Esophagus muscularis mucosa (tissue), 4 donors: ENCODE measurements around the gene ATG14. TPM values are rescaled to one million over a fixed set of nuclear protein-coding genes. Genes with fewer than 3 reads are reported as not detected.

ENCODE experiments used
- DNase-seq: peaks from one replicate; pipeline ENCODE4 v3.0.0-alpha.2; 2017; ENCODE audit errors: extremely low spot score
- H3K27ac ChIP-seq, 4 donors: fragments of 200-600 bp; sonication (generic); replicated peaks in 1 of 4; 1 replicate in 3 of 4; 2 replicates in 1 of 4; pipeline ENCODE4 v1.5.1; 2016 to 2019; ENCODE audit warnings: mild to moderate bottlenecking in 1 of 4
- H3K27me3 ChIP-seq, 4 donors: fragments of 200-600 bp; sonication (generic); one replicate each; pipeline versions ENCODE4 v1.5.1 to v1.6.0; 2016 to 2019
- H3K36me3 ChIP-seq, 4 donors: fragments of 200-600 bp; sonication (generic); one replicate each; pipeline ENCODE4 v1.5.1; 2016 to 2019
- H3K4me1 ChIP-seq, 4 donors: fragments of 200-600 bp; sonication (generic); one replicate each; pipeline ENCODE4 v1.5.1; 2016 to 2019
- H3K4me3 ChIP-seq, 4 donors: fragments of 200-600 bp; sonication (generic); 1 replicate in 2 of 4; 2 replicates in 2 of 4; pipeline ENCODE4 v1.5.1; 2016 to 2019; ENCODE audit warnings: mild to moderate bottlenecking in 4 of 4, moderate library complexity in 1 of 4
- H3K9me3 ChIP-seq, 4 donors: fragments of 200-600 bp; sonication (generic); 1 replicate in 3 of 4; 2 replicates in 1 of 4; pipeline ENCODE4 v1.5.1; 2016 to 2019
- EP300 ChIP-seq: sonication (generic); formaldehyde crosslinking; IDR thresholded peaks from one replicate; pipeline ENCODE4 v1.6.1; 2017; ENCODE audit warnings: antibody characterized with exemption
- POLR2A ChIP-seq: fragments of 450-650 bp; IDR thresholded peaks from one replicate; pipeline ENCODE4 v1.6.1; 2017; ENCODE audit warnings: antibody characterized with exemption, moderate library complexity, mild to moderate bottlenecking, low read depth
- POLR2AphosphoS5 ChIP-seq, 2 donors: sonication (generic); formaldehyde crosslinking; IDR thresholded peaks; one replicate each; pipeline ENCODE4 v1.6.1; 2017; ENCODE audit warnings: antibody characterized with exemption in 2 of 2
- WGBS: methylation state at CpG from one replicate; pipeline ENCODE4 v1.1.5; 2018; 5-methylcytosine and 5-hydroxymethylcytosine counted together
- intact Hi-C: fragments of 100-400 bp; cut with DNase I; formaldehyde crosslinking; loops from one replicate; pipeline ENCODE4 v1.15.1; 2023
- total RNA-seq, 4 donors: library from RNA; depleted of rRNA; stranded (reverse); fragments of >200 nt; gene quantifications; one replicate each; pipeline versions ENCODE4 v1.1.0 to v1.2.1, GENCODE V29; 2016
- TF ChIP-seq, protein P1 (sequence below), 3 experiments: fragments of 200-600 bp in 2 of 3; fragments of 450-650 bp in 1 of 3; sonication (generic) in 2 of 3; IDR thresholded peaks; one replicate each; pipeline ENCODE4 v1.5.1; 2017 to 2019; ENCODE audit warnings: antibody characterized with exemption in 3 of 3, mild to moderate bottlenecking in 2 of 3, moderate library complexity in 1 of 3

The ATG14 gene
- total RNA-seq, 4 donors from 2014 or later: 13.2 to 19.5 (median 15.4) TPM

DNA sequence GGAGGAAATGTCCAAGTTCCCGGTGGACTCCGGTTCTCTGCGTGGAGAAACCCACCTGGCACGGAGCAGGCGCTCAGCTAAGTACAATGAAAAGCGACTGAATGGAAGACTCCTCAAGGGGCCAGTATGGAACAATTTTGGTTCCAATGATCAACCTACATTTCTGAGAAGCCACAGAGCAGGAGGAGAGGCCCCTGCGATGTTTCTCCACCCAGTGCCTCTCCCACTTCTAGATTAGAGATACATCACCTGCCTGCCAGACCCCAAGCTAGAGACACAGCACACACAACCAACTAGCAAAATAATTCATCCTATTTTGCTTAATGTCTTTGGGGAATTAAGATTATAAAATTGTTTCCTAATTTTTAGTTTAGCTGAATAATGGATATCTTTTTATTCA, 38.8 kb downstream of the ATG14 start:
- H3K9me3 ChIP-seq: no peaks in the 10 kb centered on the region
- H3K27ac ChIP-seq: no peak overlapping the region
- intact Hi-C loops: no loop called here
- no peak for TF ChIP-seq POLR2A
- no peak for TF ChIP-seq EP300
- no peak for TF ChIP-seq POLR2AphosphoS5 (IDR thresholded peaks at IDR 0.05)
- TF ChIP-seq, protein P1, sequence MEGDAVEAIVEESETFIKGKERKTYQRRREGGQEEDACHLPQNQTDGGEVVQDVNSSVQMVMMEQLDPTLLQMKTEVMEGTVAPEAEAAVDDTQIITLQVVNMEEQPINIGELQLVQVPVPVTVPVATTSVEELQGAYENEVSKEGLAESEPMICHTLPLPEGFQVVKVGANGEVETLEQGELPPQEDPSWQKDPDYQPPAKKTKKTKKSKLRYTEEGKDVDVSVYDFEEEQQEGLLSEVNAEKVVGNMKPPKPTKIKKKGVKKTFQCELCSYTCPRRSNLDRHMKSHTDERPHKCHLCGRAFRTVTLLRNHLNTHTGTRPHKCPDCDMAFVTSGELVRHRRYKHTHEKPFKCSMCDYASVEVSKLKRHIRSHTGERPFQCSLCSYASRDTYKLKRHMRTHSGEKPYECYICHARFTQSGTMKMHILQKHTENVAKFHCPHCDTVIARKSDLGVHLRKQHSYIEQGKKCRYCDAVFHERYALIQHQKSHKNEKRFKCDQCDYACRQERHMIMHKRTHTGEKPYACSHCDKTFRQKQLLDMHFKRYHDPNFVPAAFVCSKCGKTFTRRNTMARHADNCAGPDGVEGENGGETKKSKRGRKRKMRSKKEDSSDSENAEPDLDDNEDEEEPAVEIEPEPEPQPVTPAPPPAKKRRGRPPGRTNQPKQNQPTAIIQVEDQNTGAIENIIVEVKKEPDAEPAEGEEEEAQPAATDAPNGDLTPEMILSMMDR (IDR thresholded peaks at IDR 0.05): no peak
- DNase-seq: no peak
- no peaks in the 10 kb centered on the region for H3K4me1 ChIP-seq
- no peaks in the 10 kb centered on the region for H3K27me3 ChIP-seq
- peaks cover 22 to 94% (median 55%) of the 10 kb centered on the region in 4 donors for H3K36me3 ChIP-seq
- WGBS: 94% methylated on average over 7 of the region's 7 CpGs
- H3K4me3 ChIP-seq: no peak overlapping the region

DNA sequence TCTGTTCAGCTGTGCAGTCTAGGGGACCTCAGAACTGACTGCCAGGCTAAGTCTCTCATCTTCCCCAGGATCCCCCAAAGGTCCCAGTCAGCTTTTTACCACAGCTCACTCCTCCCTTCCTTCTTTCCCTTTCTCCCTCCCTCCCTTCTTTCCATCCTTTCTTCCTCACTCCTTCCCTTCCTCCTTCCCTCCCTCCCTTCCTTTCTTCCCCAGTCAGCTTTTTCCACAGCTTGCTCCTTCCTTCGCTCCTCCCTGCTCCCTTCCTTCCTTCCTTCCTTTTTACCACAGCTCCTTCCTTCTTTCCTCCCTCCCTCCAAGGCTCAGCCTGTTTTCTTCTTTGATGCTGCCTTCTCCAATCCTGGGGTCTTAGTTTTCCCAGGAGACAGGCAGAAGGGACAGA, 39.2 kb downstream of the ATG14 start:
- intact Hi-C loops: no loop called here
- Histone ChIP-seq H3K27ac (no peak overlapping the region), H3K4me1 (no peaks in the 10 kb centered on the region), H3K9me3 (no peaks in the 10 kb centered on the region), H3K27me3 (no peaks in the 10 kb centered on the region), H3K4me3 (no peak overlapping the region), H3K36me3 (peaks cover 20 to 94% (median 55%) of the 10 kb centered on the region in 4 donors)
- WGBS: 94% methylated on average over 1 of the region's 1 CpG
- DNase-seq: no peak
- no peak for TF ChIP-seq EP300
- TF ChIP-seq POLR2AphosphoS5 (IDR thresholded peaks at IDR 0.05): no peak
- no peak for TF ChIP-seq POLR2A
- TF ChIP-seq, protein P1 (IDR thresholded peaks at IDR 0.05): no peak

DNA sequence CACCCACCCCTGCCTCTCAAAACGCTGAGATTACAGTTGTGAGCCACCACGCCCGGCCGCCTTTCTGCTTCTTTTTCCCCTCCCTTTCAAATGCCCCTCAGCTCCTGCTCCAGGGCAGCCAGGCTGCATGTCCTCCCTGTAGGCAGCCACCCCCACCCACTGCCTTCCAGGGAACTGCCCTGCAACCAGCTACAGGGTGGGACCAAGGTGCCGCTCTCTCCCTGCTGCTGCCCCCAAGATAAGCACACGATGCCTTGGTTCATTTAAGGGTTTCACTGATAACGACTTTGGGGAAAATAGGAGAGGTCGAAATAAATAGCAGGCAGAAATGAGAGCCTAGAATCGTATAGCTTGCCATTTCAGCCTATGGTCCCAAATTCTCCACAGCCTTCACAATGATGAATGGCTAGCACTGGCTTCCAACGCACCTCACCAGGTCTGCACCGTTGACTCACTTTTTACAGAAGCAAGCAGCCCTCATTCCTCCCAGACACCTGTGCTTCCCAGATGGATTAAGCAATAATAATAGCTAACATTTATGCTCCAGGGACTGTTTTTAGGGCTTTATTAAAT, 40.7 kb downstream of the ATG14 start:
- no peak overlapping the region for H3K27ac ChIP-seq
- H3K4me3 ChIP-seq: no peak overlapping the region
- WGBS: 84% methylated on average over 11 of the region's 11 CpGs
- no peak for DNase-seq
- no peaks in the 10 kb centered on the region for H3K9me3 ChIP-seq
- intact Hi-C loops: no loop called here
- H3K4me1 ChIP-seq: no peaks in the 10 kb centered on the region
- peaks cover 17 to 91% (median 48%) of the 10 kb centered on the region in 4 donors for H3K36me3 ChIP-seq
- TF ChIP-seq POLR2A: no peak
- TF ChIP-seq, protein P1 (IDR thresholded peaks at IDR 0.05): no peak
- no peak for TF ChIP-seq EP300
- TF ChIP-seq POLR2AphosphoS5 (IDR thresholded peaks at IDR 0.05): no peak
- no peaks in the 10 kb centered on the region for H3K27me3 ChIP-seq

DNA sequence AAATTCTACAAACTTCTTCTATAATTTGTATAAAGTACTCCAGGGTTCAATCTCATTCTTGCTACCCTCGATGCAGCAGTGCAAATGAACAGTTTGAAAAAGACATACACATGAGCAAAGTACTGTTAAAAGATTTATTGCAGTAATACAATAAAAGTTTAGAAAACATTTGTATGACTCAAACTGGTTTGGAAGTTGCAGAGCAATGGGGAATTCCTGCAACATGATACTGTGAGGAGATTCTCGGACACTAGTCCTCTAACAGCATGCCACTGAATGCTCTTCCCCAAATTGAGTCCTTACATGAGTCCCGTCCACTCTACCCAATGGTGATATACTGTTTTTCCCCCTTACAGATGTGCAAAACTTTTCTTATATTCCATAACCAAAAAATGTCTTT, 45.4 kb downstream of the ATG14 start:
- no peak overlapping the region for H3K27ac ChIP-seq
- 52% methylated on average over 3 of the region's 3 CpGs for WGBS

More for the DNA sequence above, 45.4 kb downstream of the ATG14 start:
- no peaks in the 10 kb centered on the region for H3K9me3 ChIP-seq
- no peak for DNase-seq
- TF ChIP-seq, protein P1 (IDR thresholded peaks at IDR 0.05): no peak
- TF ChIP-seq POLR2A (no peak), EP300 (no peak), POLR2AphosphoS5 (IDR thresholded peaks at IDR 0.05) (no peak)
- H3K4me1 ChIP-seq: no peaks in the 10 kb centered on the region
- H3K4me3 ChIP-seq: no peak overlapping the region
- H3K27me3 ChIP-seq: no peaks in the 10 kb centered on the region
- intact Hi-C loops: no loop called here
- peaks cover 21 to 66% (median 42%) of the 10 kb centered on the region in 4 donors for H3K36me3 ChIP-seq
